Measurements from ENCODE around the gene FBXO45. TPM values are rescaled to one million over a fixed set of nuclear protein-coding genes. Genes with fewer than 3 reads are reported as not detected.
"Not testable (repeated sequence)": the region's sequence is repeated elsewhere in the genome, so short reads cannot be mapped to it uniquely, and the experiment has no call there.

Gene FBXO45
- 18.9 and 26.6 TPM in 2 replicates for total RNA-seq (2014; rRNA removed; shearing (Covaris generic))

- peak; percentile 96 for DNase-seq (ENCODE audit: low read depth)
Observed at GRCh38 chr3:196568246-196569002, at the start of gene FBXO45, which contains the start of gene WDR53. FBXO45 (plus strand) TSS chr3:196568660; CDS start chr3:196568985, 325 bp downstream. WDR53 (minus strand) TSS chr3:196568554; CDS start chr3:196561475, 7,079 bp downstream.

GRCh38 chr3:196518966-196519717 lies 49.3 kb upstream of the FBXO45 start:
- DNase-seq (ENCODE audit: low read depth): peak; percentile 79

GRCh38 chr3:196519718-196520082 lies 48.8 kb upstream of the FBXO45 start:
- DNase-seq (ENCODE audit: low read depth): no peak

- DNase-seq (ENCODE audit: low read depth): not testable (repeated sequence)
Observed at GRCh38 chr3:196521291-196521690, 47.2 kb upstream of the FBXO45 start.

- DNase-seq (ENCODE audit: low read depth): no peak
Observed at GRCh38 chr3:196523841-196524240, 44.6 kb upstream of the FBXO45 start.

GRCh38 chr3:196524527-196524926 lies 43.9 kb upstream of the FBXO45 start:
- peak; percentile 41 for DNase-seq (ENCODE audit: low read depth)

- DNase-seq (ENCODE audit: low read depth): no peak
Observed at GRCh38 chr3:196525141-196525540, 43.3 kb upstream of the FBXO45 start.

GRCh38 chr3:196528639-196529233 lies 39.7 kb upstream of the FBXO45 start:
- DNase-seq (ENCODE audit: low read depth): peak; percentile 52

- DNase-seq (ENCODE audit: low read depth): no peak
Observed at GRCh38 chr3:196531418-196531817, 37.0 kb upstream of the FBXO45 start.

GRCh38 chr3:196533260-196533681 lies 35.2 kb upstream of the FBXO45 start:
- no peak for DNase-seq (ENCODE audit: low read depth)

GRCh38 chr3:196537319-196537984 lies 31.0 kb upstream of the FBXO45 start:
- DNase-seq (ENCODE audit: low read depth): peak; percentile 13

- DNase-seq (ENCODE audit: low read depth): no peak
Observed at GRCh38 chr3:196541684-196542445, 26.6 kb upstream of the FBXO45 start.

GRCh38 chr3:196544491-196544992 lies 23.9 kb upstream of the FBXO45 start:
- DNase-seq (ENCODE audit: low read depth): no peak

GRCh38 chr3:196546537-196546936 lies 21.9 kb upstream of the FBXO45 start:
- no peak for DNase-seq (ENCODE audit: low read depth)

- no peak for DNase-seq (ENCODE audit: low read depth)
Observed at GRCh38 chr3:196547067-196547466, 21.4 kb upstream of the FBXO45 start.

GRCh38 chr3:196549312-196549711 lies 19.1 kb upstream of the FBXO45 start:
- DNase-seq (ENCODE audit: low read depth): not testable (repeated sequence)

GRCh38 chr3:196550172-196550571 lies 18.3 kb upstream of the FBXO45 start:
- not testable (repeated sequence) for DNase-seq (ENCODE audit: low read depth)

GRCh38 chr3:196552253-196552652 lies 16.2 kb upstream of the FBXO45 start:
- no peak for DNase-seq (ENCODE audit: low read depth)

GRCh38 chr3:196553551-196553950 lies 14.9 kb upstream of the FBXO45 start:
- no peak for DNase-seq (ENCODE audit: low read depth)

- no peak for DNase-seq (ENCODE audit: low read depth)
Observed at GRCh38 chr3:196554205-196554604, 14.3 kb upstream of the FBXO45 start.

GRCh38 chr3:196555295-196555694 lies 13.2 kb upstream of the FBXO45 start:
- DNase-seq (ENCODE audit: low read depth): no peak

Measured in M059J (cell line).